COLO668 (cell line): Measurements from ENCODE around the gene ZMYM3.

Experiments
- DNase-seq: peaks from one replicate; lab custom pipeline; 2025; ENCODE audit not compliant: unreplicated experiment; lab: John Stamatoyannopoulos, UW

ZMYM3 gene

GRCh38 chrX:71253253-71254091 lies 468 bp downstream of the ZMYM3 start:
- peak; percentile 53 for DNase-seq

DNA sequence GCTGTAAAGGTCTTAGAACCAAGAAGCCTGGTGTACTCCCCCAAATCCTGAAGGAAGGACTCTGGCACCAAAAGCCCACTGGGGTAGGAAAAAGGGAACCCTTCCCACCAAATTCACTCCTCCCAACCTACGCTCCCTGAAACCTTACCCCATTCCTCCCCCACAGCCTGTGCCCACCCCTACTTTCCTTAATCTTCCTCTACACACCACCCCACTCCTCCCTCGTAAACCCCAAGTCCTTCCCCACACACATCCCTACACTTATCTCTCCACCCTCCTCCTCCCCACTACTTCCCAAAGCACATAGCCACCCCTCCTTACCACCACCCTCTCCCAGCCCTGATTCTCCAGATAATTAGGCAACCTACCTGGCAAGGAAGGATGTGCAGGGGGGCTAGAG lies 1.7 kb downstream of the ZMYM3 start:
- DNase-seq: no peak

DNA sequence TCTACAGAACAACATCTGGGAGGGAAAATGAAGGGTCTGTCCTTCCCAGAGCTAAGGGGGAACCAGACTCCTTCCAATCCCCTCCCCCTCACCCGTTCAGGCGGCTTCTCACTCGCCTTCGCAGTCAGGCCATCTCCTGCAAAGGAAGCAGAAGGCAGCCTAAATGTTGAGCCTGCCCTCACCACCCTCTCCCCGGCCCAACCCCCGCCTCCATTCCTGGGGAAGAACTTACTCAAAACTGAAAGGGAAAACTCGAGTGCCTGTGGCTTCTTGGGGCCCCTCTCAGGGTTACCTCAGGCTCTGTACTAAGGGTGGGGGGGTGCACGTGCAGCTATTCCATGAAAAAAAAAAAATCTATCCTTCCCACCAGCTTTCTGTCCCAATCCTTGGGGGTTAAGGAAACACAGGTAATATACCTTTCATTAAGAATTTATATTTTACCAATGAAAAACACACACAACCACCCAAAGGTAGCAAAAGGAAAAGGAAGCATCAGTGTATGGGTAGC lies 2.4 kb downstream of the ZMYM3 start:
- no peak for DNase-seq

DNA sequence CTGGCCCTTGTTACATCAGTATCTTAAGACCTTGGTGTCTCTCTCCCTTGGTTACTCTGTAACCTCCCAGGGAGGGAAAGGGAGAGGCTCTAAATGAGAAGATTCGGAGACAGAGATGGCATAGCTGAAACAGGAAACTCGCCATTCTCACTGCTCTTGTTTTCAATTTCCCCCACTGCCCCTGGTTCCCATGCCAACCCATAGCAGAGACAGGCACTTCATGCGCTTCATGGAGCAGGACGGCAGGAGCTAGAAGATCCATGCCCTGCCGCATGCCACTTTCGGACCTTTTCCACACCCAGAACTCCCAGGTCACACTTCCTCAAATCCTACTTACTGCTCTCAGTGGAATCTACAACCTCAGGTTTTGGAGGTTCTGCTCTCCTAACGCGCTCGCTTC lies 3.1 kb downstream of the ZMYM3 start:
- no peak for DNase-seq

- no peak for DNase-seq
Observed at GRCh38 chrX:71245159-71245558, 8.8 kb downstream of the ZMYM3 start.

DNA sequence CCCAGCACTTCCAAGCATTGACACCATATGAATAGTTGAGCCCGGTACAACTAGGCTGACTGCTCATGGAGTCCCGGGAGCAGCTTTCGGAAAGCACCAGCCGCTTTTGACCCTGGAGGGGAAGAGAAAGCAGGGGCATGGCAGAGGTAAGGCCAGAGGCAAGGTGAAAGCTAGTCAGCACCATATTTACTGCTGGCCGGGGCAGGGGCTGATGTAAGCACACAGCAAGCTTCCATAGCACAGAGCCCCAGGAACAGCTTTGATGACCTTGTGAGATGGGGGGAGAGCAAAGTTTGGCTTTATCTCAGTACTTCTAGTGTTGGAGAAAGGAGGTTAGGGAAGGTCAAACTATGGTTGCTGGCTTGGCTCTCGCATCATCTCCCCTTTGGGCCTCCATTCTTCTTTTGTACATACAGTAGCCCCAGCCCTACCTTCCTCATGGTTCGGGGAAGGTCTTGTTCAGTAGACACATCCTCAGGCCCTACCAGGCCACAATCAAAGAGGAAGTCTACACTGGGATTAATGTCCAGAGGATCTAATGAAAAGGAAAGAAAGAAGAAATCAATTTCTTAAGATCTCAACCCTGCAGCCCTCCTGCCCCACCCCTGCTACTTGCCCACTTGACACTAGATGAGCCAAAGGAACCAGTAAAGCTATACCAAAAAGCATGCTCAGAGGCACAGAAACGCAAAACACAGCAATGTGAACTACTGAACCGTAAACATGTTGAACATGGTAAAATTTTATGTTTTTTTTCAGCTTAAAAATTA lies 9.4 kb downstream of the ZMYM3 start:
- DNase-seq: no peak

DNA sequence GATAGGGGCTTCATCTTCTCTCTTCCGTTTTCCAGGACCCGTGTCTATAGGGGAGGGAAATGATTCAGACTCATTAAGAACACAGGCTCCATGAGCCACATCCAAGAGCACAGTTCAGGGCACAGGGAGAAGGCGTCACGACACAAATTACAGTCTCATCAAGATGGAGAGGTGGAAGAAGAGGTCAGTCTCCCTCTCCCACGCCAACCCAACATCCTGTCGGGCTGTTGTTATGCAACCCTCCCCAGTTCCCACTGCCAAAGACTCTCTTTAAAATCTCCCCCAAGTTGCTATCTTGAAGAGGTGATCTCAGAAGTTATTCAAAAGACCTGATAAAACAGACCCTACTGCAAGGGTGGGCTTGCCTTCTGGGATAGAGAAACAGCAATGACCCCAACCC lies 12.6 kb downstream of the ZMYM3 start:
- no peak for DNase-seq

GRCh38 chrX:71239781-71240180 lies 14.2 kb downstream of the ZMYM3 start:
- no peak for DNase-seq

DNA sequence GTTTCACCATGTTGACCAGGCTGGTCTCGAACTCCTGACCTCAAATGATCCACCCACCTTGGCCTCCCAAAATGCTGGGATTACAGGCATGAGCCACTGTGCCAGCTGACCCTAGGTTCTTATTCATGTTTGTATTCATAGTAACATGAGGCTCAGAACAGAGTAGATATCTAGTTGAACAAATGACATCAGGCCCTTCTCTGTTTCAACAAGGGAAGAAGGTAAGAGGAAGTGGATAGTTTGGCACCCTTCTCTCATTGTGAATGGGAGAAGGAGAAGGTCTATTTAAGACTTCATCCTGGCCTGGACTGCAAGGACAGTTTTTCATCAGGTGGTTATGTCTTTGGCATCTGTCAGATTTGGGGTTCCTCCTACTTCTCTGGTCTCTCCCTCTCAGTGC lies 17.1 kb downstream of the ZMYM3 start:
- no peak for DNase-seq

DNA sequence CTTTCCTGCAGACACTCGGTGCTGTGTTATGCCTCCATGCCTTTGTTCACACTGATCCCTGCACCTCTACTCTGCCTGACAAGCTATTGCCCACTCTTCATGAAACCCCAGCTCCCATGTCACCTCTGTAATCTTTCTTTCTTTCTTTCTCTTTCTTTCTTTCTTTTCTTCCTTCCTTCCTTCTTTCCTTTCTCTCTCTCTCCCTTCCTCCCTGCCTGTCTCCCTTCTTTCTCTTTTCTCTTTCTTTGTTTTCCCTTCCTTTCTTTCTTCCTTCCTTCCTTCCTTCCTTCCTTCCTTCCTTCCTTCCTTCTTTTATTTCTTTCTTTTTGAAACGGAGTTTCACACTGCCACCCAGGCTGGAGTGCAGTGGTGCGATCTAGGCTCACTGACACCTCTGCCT lies 18.5 kb downstream of the ZMYM3 start:
- DNase-seq: no peak

DNA sequence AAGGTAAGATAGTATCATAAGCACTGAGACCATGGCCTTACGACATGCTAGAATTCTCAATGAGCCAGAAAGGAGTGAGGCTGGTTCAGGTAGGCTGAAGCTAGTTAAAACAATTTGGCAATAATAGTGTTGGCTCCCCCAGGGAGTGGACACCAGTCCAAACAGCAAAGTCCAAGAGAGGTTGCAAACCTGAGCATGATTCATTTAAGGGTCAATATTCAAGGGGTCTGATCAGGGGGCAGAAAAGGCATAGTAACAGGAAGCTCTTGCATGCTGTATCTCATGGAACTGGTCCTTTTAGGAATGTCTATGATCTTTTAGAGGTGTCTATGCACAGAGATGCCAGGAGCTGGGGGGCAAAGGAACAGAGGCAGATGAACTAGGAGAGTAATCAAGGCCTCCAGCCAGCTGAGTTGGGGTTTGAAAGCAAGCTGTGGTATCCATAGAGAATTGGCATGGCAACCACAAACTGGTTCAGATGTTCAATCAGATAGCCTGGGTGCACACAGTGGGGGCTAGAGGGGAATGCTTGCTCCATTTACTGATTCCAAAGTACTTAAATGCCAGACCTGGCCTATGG lies 25.8 kb downstream of the ZMYM3 start:
- DNase-seq: no peak

DNA sequence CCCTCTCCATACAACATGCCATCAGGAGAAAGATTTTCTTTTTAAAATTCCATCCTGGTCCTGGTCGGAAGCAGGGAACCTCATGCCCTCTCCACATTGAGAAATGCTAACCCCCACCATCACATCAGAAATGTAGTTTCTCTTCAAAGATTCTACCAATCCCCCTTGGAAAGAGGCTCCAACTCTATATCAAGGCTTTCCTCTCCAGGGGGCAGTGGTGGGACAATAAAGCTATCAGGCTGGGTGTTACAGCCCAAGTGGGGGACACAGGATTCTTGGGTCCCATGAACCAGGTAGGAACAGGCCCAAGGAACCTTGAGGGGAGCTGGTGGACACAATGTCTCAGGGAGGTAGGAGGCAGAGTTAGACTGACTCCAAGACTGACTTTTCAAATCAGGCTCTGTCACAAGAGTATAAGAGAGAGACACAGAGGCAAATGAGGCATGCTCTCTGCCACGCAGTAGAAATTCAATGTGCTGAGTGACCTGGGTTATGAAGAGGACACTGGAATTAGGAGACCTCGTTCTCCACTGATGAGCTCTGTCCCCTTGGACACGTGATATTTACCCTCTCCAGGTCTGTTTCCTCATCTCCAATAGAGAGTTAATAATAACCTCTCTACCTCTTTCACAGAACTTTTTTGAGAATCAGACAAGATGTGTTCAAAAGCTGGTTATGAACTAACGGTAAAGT lies 26.4 kb downstream of the ZMYM3 start:
- DNase-seq: no peak

GRCh38 chrX:71225676-71226075 lies 28.3 kb downstream of the ZMYM3 start:
- no peak for DNase-seq

DNA sequence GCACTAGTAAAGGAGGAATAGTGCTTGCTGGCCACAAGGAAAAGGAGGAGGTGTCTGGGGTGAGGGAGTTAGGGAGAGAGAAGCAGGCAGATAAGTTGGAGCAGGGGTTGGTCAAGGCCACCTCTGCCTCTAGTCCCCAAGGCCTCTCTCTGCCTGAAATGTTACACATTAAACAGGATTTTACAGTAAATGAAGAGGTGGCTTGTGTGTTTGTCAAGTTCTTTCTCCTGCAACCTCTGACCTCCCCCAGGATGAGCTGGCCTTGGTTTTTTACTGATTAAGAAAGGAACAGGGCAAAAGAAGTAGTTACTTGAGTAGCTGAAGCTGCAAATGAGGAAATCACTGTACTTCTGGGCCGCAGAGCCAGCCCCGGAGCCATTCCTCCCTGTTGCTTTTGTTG lies 28.9 kb downstream of the ZMYM3 start:
- DNase-seq: no peak

DNA sequence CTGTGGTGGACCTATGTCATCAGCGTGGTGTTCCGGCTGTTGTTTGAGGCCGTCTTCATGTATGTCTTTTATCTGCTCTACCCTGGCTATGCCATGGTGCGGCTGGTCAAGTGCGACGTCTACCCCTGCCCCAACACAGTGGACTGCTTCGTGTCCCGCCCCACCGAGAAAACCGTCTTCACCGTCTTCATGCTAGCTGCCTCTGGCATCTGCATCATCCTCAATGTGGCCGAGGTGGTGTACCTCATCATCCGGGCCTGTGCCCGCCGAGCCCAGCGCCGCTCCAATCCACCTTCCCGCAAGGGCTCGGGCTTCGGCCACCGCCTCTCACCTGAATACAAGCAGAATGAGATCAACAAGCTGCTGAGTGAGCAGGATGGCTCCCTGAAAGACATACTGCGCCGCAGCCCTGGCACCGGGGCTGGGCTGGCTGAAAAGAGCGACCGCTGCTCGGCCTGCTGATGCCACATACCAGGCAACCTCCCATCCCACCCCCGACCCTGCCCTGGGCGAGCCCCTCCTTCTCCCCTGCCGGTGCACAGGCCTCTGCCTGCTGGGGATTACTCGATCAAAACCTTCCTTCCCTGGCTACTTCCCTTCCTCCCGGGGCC lies 29.7 kb downstream of the ZMYM3 start:
- no peak for DNase-seq

DNA sequence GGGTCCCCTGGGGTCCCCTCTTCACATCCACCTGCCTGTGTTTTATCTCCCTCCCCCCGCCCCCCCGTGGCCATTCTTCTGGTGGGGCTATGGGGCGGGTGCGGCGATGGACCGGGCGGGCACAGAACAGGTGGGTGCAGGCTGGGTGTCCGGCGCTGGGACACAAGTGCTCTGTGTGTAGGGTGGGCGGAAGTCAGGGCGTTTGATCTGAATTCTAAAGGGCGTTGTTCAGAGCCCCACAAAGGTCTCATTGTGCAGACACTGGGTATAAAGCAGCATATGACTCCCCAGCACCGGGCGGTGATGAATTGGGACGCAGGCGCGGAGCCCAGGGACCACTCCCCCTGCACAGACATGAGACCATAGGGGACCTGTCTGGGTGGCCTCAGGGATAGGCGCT lies 31.0 kb downstream of the ZMYM3 start, which contains the start of gene GJB1:
Gene GJB1, plus strand, starts transcription at position 296 of the 400 bp plus-strand sequence. CDS start 484 bp downstream, outside the sequence.
- DNase-seq: no peak

GRCh38 chrX:71221145-71221544 lies 32.8 kb downstream of the ZMYM3 start:
- no peak for DNase-seq

- no peak for DNase-seq
Observed at GRCh38 chrX:71217298-71217697, 36.6 kb downstream of the ZMYM3 start.

DNA sequence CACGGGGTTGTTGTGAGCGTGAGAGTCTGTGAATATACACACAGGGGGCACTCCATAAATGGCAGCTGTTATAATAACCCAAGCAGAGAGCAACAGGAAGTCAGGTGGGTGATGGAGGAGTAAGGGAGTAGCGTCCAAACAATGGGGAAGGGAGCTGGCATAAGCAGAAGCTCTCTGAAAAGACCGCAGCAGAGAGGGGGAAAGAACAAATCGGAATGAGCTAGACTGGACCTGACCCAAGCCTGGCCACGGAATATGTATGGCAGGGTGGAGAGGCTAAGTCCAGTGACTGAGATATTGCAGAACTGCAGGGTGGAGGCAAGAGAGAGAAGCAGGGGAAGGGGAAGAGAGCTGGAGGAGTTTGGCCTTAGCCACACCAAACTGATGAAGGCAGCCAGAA lies 37.5 kb downstream of the ZMYM3 start:
- peak; percentile 53 for DNase-seq

- DNase-seq: peak; percentile 28
Observed at GRCh38 chrX:71215338-71215912, 38.5 kb downstream of the ZMYM3 start.
